DMS114 treated with DMSO at 0.1 percent for 48 hours (cell line): Measurements from ENCODE around the gene GYG2.
"Not testable (repeated sequence)": the region's sequence is repeated elsewhere in the genome, so short reads cannot be mapped to it uniquely, and the experiment has no call there.

ENCODE experiments used
- DNase-seq: peaks from one replicate; lab custom pipeline; 2025; ENCODE audit not compliant: unreplicated experiment; lab: John Stamatoyannopoulos, UW

Gene GYG2

DNA sequence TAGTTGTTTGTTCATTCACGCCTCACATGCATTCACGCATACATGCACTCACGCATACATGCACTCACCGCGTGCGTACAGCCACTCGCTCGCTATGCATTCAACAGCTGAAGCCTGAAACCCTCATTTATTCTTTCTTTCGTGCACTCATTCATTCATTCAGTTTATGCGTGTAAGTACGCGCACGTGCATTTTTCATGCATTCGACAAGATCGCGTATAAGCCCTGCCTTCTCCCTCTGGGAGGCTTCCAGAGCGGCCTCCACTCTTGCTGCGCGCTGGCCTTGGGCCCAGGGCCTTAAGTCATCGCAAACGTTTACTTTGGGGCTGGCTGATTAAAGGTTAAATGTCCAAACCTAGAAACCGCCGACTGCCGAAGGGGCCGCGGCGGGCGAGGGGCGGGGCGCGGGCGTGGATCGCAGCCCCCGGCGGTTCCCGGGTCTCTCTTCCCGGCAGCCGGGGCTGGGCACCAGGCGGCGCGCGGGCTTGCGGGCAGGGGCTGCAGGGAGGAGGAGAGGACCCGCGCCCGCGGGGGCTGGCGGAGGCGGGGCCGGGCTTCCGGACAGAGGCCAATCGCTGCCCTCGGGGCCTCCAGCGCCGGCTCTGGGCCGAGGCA lies at the start of gene GYG2:
Gene GYG2, plus strand, starts transcription at position 587 of the 615 bp plus-strand sequence. CDS start 1,259 bp downstream, outside the sequence.
- no peak for DNase-seq

DNA sequence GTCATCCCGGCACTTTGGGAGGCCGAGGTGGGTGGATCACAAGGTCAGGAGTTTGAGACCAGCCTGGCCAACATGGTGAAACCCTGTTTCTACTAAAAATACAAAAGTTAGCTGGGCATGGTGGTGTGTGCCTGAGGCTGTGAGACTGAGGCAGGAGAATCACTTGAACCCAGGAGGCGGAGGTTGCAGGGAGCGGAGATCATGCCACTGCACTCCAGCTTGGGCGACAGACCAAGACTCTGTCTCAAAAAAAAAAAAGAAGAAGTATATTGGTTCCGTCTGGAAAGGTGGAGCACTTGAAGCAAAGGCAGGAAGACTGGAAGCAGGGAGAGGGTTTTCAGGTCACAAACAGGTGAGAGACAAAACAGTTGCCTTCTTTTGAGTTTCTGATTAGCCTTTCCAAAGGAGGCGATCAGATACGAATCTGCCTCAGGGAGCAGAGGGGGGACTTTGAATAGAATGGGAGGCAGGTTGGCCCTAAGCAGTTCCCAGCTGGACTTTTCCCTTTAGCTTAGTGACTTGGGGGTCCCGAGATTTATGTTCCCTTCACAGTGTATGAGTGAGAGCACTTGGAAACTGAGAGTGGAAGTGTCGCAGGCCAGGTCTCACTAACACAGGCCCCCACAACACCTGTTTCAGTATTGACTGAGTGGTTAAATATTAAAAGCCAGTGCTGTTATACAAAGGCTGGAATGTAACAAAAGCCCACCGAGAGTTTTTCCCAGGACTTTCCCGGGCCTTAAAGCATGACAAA lies 48.1 kb upstream of the GYG2 start:
- not testable (repeated sequence) for DNase-seq

DNA sequence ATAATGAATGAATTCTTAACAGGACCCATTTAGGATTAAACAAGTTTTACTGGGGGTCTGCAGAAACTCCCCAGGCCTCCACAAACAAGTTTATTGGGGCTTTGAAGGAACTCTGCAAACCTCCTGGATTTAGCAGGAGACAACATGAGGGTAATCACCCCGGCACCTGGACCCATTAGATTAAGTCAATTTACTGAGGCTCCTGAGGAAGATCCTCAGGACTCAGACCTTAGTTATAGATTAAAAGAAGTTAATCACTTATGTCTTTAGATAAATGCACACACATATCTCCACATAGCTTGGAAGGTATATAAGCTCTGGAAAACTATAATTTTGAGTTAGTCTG lies 47.5 kb upstream of the GYG2 start:
- DNase-seq = no peak

DNA sequence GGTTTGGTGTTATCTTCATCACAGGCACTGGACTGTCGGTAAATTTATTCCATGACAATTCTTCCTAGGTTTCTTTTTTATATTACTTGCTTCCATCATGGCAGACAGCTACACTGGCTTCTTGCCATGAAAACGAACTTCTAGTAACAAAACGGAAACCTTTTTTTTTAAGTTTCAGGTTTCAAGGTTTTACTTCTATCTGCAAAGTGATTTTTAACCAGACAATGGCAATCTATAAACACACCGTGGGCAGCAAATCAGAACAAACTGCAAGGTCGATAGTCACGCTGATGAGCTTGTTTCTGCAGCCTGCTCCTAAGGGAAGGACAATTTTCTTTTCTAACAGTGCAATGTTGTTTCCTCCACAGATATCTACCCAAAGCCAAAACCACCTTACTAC lies 47.0 kb upstream of the GYG2 start:
- no peak for DNase-seq

DNA sequence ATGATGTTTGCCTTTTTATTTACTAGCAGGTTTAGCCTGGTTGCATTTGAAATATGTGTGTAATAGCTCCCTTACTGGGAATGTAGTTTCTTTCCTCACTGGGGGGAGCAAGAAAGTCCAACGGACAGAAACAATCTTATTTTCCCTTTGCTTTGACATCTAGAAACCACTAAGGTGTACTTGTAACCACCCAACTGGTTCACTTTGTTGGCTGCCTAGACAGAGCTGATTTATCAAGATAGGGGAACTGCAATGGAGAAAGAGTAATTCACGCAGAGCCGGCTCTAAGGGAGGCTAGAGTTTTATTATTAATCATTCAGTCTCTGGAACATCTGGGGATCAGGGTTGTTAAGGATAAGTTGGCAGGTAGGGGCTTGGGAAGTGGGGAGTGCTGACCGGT lies 46.6 kb upstream of the GYG2 start:
- no peak for DNase-seq

DNA sequence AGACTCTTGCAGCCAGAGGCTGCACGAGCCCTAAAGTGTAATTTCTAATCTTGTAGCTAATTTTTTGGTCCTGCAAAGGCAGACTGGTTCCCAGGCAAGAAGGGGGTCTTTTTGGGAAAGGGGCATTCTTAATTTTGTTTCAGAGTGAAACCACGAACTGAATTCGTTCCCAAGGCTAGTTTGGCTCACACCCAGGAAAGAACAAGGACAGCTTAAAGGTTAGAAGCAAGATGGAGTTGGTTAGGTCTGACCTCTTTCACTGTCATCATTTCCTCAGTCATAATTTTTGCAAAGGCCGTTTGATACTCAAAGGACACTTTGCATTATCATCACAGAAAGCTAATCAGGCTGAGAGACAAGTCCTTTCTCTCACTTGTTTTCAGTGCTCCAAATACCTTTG lies 46.0 kb upstream of the GYG2 start:
- DNase-seq = no peak

DNA sequence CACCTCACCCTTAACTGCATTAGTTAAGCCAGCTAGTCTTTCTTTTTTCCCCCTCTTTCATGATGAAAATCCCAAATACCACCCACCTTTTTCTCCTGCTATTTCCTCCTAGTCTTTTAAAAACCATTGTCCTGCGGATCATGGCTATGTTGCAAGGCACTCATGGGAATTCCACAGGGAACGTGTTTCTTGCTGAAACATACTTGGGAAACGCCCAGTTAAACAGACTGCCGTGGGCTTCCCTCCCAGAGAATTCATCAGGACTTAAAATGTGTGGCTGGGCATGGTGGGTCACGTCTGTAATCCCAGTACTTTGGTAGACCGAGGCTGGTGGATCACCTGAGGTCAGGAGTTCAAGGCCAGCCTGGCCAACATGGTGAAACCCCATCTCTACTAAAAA lies 44.7 kb upstream of the GYG2 start:
- no peak for DNase-seq

DNA sequence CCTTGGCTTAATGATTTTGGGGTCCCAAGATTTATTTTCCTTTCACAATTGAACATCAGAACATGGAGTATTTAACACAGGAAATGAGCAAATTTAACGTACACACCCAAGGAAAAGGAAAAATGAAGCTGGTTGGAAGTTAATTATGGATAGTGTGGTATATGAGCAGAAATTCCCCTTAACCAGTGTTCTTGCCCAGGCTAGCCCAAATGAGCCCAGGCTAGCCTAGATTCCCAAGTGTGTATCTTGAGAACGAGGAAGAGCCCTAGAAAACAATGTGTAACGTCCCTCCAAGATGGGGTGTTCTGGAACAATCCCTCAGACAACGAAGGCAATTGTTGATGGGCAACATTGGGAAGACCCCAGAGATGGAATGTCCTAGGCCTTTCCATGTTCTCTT lies 43.2 kb upstream of the GYG2 start:
- DNase-seq = no peak

DNA sequence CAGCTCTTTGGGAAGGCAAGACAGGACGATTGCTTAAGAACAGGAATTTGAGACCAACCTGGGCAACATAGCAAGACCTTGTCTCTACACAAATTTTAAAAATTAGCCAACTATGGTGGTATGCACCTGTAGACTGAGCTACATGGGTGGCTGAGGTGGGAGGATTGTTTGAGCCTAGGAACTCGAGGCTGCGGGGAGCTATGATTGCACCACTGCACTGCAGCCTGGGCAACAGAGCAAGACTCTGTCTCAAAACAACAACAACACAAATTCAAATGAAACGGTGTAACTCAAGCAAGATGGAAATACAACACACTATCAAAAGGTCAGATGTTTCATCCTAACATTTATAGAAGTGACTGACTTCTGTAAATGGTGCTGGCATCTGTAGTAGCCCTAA lies 39.8 kb upstream of the GYG2 start:
- DNase-seq = no peak

DNA sequence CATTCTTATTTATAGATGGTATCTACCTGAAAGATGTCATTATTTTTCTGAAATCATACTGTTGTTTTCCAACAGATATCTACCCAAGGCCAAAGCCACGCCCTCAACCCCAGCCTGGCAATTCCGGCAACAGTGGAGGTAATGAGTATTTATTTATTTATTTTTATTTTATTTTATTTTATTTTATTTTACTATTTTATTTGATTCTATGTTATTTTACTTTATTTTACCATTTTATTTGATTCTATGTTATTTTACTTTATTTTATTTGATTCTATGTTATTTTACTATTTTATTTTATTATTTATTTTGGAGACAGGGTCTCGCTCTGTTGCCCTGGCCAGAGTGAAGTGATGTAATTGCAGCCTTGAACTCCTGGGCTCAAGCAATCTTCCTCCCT lies 39.2 kb upstream of the GYG2 start:
- no peak for DNase-seq

DNA sequence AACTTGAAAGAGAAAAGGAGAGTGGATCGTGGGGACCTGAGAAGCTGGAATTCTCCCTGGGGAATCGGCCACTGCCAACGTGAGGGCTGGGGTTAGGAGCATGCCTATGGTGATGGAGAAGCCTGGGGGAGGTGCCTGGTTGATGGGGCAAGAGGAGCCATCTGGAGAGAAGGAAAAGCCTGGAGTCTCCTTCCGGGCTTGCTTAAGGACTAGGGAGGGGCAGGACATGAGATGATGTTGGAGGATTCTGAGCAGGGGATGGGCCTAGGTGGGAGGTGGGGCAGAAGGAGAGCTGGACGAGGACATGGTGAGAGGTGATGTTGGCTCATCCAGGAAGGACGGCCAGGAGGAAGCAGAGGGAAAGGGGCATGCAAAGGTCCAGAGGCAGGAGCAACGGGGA lies 35.0 kb upstream of the GYG2 start:
- DNase-seq = no peak

DNA sequence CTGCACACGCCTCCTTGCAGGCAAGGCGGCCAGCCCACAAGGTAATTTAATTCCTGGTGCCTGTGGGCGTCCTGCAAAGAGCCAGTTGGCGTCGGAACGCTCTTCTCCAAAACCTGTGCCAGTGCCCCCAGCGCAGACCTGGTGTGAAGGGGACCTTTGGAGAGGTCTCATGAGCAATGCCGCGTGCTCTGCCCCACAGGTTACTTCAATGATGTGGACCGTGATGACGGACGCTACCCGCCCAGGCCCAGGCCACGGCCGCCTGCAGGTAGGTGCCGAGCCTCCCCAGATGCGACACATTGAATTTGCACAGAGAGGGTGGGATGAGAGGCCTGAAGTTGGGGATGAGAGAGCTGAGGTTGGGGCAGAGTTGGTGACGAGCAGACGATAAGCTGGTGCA lies 34.4 kb upstream of the GYG2 start:
- DNase-seq = no peak

DNA sequence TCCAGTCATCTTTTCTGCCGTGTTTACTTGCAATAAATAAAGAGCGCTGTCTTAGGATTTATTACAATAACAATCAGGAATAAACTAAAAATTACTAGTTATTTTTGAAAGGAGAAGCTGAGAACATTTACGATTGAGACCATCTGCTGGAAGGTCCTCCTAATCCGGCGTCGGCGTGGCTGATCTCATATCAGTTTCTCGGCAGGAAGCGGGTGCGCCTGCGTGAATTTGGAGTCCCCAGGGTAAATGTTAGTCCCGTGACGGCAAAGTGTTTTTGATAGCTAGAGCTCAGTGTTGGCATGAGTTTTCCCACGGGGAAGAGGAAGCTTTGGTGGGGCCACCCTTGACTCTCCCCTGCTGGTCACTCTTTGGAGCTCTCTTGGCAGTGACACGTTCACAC lies 31.9 kb upstream of the GYG2 start:
- DNase-seq = not testable (repeated sequence)

DNA sequence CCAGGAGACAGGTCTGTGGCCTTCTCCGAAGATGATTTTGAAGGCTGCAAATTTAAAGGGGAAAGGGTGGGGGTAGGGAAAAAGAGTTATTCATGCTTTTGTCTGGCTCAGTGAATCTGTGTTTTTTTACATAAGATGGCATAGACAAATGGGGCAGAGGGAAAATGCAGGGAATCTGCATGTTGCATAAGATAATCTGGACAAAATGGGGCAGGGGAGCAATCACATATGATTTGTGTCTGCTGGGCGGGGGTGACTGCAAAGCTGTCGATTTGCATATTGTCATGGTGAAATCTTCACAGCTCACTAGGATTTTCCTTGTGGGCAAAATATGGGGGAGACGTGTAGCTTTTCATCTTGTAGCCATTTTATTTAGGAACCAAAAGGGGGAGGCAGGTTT lies 29.4 kb upstream of the GYG2 start:
- no peak for DNase-seq

DNA sequence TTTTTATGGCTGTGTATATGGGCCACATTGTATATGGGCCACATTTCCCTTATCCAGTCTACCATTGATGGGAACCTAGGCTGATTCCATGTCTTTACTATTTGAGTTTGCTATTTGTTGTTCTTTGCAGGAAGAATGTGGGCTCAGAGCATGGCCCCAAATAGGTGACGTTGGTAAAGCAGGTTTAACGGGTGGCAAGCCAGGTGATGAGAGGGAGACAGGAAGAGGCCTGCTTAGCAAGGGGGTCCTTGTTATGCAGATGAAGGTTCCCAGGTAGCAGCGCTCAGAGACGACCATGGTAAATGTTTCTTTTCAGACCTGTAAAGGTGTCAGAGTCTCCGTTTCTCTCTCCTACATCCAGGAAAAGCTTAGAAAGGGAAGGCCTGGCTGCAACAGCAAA lies 28.8 kb upstream of the GYG2 start:
- DNase-seq = not testable (repeated sequence)

DNA sequence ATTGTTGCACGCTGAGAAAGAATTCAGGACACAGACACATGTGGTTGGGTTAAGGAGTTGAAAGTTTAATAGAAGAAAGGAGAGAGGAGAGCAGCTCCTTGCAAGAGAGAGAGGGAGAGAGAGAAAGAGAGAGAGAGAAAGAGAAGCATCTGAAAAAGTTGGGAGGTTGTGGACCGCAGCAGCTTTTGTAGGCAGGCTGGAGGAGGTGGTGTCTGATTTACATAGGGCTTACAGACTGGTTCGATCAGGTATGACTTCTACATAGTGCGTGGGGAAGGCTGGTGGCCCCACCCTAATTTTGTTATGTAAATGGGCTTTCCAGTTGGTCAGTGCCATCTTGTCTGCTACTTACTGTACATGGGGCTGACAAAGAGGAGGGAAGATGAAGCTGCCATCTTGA lies 27.5 kb upstream of the GYG2 start:
- DNase-seq = no peak

DNA sequence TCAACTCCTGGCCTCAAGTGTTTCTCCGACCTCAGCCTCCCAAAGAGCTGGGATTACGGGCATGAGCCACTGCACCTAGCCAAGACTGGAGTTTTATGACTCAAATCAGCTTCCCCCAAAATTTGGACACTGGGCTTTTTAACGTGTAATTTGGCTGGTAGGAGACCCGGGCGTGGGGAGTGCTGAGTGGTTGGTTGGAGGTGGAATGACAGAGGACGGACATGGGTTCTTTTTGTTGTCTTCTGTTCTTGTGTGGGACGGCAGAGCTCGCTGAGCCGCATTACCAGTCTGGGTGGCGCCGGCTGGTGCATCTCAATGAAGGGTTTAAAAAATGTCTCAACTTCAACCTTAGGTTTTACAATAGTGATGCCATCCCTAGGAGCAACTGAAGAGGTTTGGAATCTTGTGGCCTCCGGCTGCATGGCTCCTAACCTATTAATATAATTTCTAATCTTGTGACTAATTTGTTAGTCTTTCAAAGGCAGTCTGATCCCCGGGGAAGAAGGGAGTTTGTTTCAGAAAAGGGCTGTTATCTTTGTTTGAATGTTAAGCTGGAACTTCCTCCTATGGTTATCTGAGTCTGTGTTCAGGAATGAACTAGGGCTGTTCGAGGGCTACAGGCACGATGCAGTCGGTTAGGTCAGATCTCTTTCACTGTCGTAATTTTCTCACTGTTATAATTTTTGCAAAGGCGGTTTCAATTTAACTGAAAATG lies 26.2 kb upstream of the GYG2 start:
- not testable (repeated sequence) for DNase-seq

DNA sequence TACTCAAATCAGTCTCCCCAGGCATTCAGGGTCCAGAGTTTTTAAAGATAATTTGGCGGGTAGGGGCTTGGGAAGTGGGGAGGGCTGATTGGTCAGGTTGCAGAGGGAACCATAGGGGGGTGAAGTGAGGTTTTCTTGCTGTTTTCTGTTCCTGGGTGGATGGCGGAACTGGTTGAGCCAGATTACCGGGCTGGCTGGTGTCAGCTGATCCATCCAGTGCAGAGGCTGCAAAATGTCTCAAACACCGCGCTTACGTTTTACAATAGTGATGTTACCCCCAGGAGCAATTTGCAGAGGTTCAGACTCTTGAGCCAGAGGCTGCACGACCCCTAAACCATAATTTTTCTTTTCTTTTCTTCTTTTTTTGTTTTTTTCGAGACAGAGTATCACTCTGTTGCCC lies 25.2 kb upstream of the GYG2 start:
- DNase-seq = not testable (repeated sequence)

DNA sequence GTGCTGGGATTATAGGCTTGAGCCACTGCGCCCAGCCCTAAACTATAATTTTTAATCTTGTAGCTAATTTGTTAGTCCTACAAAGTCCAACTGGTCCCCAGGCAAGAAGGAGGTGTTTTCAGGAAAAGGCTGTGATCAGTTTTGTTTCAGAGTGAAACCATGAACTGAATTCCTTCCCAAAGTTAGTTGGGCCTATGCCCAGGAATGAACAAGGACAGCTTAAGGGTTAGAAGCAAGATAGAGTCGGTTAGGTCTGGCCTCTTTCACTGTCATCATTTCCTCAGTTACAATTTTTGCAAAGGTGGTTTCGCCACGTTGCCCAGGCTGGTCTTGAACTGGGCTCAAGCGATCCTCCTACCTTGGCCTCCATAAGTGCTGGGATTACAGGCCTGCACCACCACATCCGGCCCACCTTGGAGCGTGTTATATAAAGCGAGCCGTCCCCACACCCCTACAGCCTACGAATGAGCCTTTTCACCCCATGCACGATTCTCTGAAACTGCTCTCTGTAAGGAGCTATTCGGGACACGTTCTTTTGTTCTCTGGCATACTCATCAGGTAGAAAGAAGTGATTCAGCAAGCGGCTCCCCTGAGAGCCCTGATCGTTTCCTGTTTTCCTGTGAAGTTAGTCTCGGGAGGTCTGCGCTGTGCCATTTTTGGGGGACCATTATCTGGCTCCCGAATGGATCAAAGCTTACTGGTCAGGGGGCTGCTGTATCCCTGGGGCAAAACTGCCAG lies 24.5 kb upstream of the GYG2 start:
- not testable (repeated sequence) for DNase-seq

DNA sequence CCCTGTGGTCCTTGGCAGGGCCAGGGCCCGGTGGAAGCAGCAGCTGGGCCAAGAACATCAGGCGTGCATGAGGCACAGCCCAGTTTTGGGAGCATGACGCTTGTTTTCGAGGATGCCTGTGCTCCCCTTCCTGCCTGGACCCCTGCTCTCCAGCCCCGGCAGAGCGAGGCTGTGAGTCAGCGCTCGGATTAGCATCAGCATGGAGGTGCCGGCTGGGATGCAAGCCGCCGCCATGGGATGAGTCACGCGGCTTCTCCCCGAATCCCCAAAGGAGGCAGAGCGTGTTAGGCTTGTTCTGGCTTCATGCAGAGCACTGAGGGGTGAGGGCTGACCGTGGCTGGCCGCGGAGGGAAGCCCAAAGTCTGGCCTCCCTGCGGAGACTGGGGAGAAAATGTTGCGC lies 23.9 kb upstream of the GYG2 start:
- not testable (repeated sequence) for DNase-seq

DNA sequence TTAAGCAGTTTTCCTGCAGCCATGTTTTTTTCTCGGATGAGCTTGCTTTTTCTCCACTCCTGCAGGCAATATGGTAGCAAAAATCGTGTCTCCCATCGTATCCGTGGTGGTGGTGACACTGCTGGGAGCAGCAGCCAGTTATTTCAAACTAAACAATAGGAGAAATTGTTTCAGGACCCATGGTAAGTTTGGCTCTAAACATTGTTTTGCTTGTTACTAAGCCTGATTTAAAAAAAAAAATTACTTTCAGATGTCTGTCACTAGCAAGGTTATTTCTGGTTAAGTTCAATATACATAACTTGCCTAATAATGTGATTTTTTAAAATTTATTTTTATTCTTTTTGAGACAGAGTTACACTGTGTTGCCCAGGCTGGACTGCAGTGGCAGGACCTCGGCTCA lies 17.5 kb upstream of the GYG2 start:
- DNase-seq = no peak
